Measurements from ENCODE around the gene PTPRN. TPM values are rescaled to one million over a fixed set of nuclear protein-coding genes. Genes with fewer than 3 reads are reported as not detected.

Gene PTPRN
- total and polyA plus RNA-seq, 2 experiments from 2014 or later: 5.1 to 22.1 TPM

DNA sequence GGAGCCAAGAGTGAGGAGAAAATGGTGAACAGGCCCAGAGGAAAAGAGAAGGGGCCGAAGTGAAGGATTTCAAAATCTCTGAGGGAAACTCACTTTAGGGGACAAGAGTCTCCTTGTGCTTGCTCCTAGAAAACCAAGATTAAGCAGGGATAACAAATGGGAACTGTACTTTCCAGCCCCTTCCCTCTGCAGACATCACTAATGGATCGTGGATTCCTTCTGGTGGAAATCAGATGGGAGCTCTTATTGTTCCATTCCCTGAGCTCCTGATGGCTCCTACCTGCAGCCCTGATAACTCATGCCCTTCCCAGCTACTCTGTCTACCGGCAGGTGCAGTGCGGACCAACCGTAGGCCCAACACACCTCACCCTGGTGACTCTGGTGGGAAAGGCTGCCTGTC, 43.9 kb upstream of the PTPRN start:
- H3K9me2 ChIP-seq (ENCODE audit: insufficient read depth): no peaks in the 10 kb centered on the region
- H3K4me2 ChIP-seq: no peak overlapping the region
- Mint-ChIP-seq H3K36me3 (ENCODE audit: low read depth) (no peaks in the 10 kb centered on the region), H3K27me3 (ENCODE audit: insufficient read depth, low read depth, poor library complexity) (peaks cover 36% of the 10 kb centered on the region), H3K4me1 (peaks cover 5% of the 10 kb centered on the region), H3K9me3 (no peaks in the 10 kb centered on the region), H3K27ac (no peak overlapping the region), H3K4me3 (no peak overlapping the region)
- H3K36me3 ChIP-seq (ENCODE audit: insufficient read depth): no peaks in the 10 kb centered on the region
- no peaks in the 10 kb centered on the region for H3F3A ChIP-seq (replicated peaks; ENCODE audit: low read depth)
- no peaks in the 10 kb centered on the region; the same call in 1 of the 2 replicates for H4K20me1 ChIP-seq (replicated peaks; ENCODE audit: insufficient read depth)
- no peak for ATAC-seq
- TF ChIP-seq, protein P1, sequence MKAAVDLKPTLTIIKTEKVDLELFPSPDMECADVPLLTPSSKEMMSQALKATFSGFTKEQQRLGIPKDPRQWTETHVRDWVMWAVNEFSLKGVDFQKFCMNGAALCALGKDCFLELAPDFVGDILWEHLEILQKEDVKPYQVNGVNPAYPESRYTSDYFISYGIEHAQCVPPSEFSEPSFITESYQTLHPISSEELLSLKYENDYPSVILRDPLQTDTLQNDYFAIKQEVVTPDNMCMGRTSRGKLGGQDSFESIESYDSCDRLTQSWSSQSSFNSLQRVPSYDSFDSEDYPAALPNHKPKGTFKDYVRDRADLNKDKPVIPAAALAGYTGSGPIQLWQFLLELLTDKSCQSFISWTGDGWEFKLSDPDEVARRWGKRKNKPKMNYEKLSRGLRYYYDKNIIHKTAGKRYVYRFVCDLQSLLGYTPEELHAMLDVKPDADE (IDR thresholded peaks at IDR 0.05): no peak
- TF ChIP-seq, protein P2, sequence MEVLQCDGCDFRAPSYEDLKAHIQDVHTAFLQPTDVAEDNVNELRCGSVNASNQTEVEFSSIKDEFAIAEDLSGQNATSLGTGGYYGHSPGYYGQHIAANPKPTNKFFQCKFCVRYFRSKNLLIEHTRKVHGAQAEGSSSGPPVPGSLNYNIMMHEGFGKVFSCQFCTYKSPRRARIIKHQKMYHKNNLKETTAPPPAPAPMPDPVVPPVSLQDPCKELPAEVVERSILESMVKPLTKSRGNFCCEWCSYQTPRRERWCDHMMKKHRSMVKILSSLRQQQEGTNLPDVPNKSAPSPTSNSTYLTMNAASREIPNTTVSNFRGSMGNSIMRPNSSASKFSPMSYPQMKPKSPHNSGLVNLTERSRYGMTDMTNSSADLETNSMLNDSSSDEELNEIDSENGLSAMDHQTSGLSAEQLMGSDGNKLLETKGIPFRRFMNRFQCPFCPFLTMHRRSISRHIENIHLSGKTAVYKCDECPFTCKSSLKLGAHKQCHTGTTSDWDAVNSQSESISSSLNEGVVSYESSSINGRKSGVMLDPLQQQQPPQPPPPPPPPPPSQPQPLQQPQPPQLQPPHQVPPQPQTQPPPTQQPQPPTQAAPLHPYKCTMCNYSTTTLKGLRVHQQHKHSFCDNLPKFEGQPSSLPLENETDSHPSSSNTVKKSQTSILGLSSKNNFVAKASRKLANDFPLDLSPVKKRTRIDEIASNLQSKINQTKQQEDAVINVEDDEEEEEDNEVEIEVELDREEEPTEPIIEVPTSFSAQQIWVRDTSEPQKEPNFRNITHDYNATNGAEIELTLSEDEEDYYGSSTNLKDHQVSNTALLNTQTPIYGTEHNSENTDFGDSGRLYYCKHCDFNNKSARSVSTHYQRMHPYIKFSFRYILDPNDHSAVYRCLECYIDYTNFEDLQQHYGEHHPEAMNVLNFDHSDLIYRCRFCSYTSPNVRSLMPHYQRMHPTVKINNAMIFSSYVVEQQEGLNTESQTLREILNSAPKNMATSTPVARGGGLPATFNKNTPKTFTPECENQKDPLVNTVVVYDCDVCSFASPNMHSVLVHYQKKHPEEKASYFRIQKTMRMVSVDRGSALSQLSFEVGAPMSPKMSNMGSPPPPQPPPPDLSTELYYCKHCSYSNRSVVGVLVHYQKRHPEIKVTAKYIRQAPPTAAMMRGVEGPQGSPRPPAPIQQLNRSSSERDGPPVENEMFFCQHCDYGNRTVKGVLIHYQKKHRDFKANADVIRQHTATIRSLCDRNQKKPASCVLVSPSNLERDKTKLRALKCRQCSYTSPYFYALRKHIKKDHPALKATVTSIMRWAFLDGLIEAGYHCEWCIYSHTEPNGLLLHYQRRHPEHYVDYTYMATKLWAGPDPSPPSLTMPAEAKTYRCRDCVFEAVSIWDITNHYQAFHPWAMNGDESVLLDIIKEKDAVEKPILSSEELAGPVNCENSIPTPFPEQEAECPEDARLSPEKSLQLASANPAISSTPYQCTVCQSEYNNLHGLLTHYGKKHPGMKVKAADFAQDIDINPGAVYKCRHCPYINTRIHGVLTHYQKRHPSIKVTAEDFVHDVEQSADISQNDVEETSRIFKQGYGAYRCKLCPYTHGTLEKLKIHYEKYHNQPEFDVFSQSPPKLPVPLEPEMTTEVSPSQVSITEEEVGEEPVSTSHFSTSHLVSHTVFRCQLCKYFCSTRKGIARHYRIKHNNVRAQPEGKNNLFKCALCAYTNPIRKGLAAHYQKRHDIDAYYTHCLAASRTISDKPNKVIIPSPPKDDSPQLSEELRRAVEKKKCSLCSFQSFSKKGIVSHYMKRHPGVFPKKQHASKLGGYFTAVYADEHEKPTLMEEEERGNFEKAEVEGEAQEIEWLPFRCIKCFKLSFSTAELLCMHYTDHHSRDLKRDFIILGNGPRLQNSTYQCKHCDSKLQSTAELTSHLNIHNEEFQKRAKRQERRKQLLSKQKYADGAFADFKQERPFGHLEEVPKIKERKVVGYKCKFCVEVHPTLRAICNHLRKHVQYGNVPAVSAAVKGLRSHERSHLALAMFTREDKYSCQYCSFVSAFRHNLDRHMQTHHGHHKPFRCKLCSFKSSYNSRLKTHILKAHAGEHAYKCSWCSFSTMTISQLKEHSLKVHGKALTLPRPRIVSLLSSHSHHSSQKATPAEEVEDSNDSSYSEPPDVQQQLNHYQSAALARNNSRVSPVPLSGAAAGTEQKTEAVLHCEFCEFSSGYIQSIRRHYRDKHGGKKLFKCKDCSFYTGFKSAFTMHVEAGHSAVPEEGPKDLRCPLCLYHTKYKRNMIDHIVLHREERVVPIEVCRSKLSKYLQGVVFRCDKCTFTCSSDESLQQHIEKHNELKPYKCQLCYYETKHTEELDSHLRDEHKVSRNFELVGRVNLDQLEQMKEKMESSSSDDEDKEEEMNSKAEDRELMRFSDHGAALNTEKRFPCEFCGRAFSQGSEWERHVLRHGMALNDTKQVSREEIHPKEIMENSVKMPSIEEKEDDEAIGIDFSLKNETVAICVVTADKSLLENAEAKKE (CRISPR knock-in tag; IDR thresholded peaks at IDR 0.05): no peak
- TF ChIP-seq ZNF331 (CRISPR knock-in tag; IDR thresholded peaks at IDR 0.05; ENCODE audit: low read depth) (no peak), ZNF114 (CRISPR knock-in tag; IDR thresholded peaks at IDR 0.05) (no peak), STAT1 (IDR thresholded peaks at IDR 0.05; ENCODE audit: unreplicated experiment) (no peak), POLR2AphosphoS5 (IDR thresholded peaks at IDR 0.05; ENCODE audit: low read depth) (no peak), JUNB (IDR thresholded peaks at IDR 0.05; ENCODE audit: unreplicated experiment) (no peak), CREB1 (CRISPR knock-in tag; IDR thresholded peaks at IDR 0.05; ENCODE audit: low read depth) (no peak), EZH2phosphoT487 (IDR thresholded peaks at IDR 0.05; ENCODE audit: unreplicated experiment) (no peak), EZH2 (IDR thresholded peaks at IDR 0.05; ENCODE audit: low read depth, unreplicated experiment) (no peak), NANOG (IDR thresholded peaks at IDR 0.05; ENCODE audit: borderline replicate concordance) (no peak)
- TF ChIP-seq, protein P3, sequence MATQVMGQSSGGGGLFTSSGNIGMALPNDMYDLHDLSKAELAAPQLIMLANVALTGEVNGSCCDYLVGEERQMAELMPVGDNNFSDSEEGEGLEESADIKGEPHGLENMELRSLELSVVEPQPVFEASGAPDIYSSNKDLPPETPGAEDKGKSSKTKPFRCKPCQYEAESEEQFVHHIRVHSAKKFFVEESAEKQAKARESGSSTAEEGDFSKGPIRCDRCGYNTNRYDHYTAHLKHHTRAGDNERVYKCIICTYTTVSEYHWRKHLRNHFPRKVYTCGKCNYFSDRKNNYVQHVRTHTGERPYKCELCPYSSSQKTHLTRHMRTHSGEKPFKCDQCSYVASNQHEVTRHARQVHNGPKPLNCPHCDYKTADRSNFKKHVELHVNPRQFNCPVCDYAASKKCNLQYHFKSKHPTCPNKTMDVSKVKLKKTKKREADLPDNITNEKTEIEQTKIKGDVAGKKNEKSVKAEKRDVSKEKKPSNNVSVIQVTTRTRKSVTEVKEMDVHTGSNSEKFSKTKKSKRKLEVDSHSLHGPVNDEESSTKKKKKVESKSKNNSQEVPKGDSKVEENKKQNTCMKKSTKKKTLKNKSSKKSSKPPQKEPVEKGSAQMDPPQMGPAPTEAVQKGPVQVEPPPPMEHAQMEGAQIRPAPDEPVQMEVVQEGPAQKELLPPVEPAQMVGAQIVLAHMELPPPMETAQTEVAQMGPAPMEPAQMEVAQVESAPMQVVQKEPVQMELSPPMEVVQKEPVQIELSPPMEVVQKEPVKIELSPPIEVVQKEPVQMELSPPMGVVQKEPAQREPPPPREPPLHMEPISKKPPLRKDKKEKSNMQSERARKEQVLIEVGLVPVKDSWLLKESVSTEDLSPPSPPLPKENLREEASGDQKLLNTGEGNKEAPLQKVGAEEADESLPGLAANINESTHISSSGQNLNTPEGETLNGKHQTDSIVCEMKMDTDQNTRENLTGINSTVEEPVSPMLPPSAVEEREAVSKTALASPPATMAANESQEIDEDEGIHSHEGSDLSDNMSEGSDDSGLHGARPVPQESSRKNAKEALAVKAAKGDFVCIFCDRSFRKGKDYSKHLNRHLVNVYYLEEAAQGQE (IDR thresholded peaks at IDR 0.05; ENCODE audit: unreplicated experiment): no peak
- TF ChIP-seq, protein P4, sequence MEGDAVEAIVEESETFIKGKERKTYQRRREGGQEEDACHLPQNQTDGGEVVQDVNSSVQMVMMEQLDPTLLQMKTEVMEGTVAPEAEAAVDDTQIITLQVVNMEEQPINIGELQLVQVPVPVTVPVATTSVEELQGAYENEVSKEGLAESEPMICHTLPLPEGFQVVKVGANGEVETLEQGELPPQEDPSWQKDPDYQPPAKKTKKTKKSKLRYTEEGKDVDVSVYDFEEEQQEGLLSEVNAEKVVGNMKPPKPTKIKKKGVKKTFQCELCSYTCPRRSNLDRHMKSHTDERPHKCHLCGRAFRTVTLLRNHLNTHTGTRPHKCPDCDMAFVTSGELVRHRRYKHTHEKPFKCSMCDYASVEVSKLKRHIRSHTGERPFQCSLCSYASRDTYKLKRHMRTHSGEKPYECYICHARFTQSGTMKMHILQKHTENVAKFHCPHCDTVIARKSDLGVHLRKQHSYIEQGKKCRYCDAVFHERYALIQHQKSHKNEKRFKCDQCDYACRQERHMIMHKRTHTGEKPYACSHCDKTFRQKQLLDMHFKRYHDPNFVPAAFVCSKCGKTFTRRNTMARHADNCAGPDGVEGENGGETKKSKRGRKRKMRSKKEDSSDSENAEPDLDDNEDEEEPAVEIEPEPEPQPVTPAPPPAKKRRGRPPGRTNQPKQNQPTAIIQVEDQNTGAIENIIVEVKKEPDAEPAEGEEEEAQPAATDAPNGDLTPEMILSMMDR (conservative IDR thresholded peaks at IDR 0.05; ENCODE audit: low read depth in 2 of 2): no peak
- H2AFZ ChIP-seq: no peak overlapping the region
- DNase-seq (ENCODE audit: low spot score): no peak
- H3K27ac ChIP-seq (ENCODE audit: low read depth): no peak overlapping the region
- peaks cover 33% of the 10 kb centered on the region for H3K27me3 ChIP-seq (ENCODE audit: insufficient read depth)
- H3K4me1 ChIP-seq (ENCODE audit: insufficient read depth): no peaks in the 10 kb centered on the region
- H3K4me3 ChIP-seq: no peak overlapping the region
- no peaks in the 10 kb centered on the region for H3K79me2 ChIP-seq (replicated peaks; ENCODE audit: insufficient read depth)

All from GM23338 (cell line).